C4-2B (cell line): Measurements from ENCODE around the gene CEP128.

Source experiments
- H3K27ac ChIP-seq: fragments of 450-650 bp; 2 replicates; pipeline ENCODE4 v1.5.1; 2017
- CTCF ChIP-seq: fragments of 450-650 bp; conservative IDR thresholded peaks from 2 replicates; pipeline ENCODE4 v1.5.1; 2017; ENCODE audit warnings: mild to moderate bottlenecking
- ZFX ChIP-seq: fragments of 450-650 bp; IDR thresholded peaks from 2 replicates; pipeline ENCODE4 v1.6.1; 2017

The CEP128 gene

GRCh38 chr14:80468331-80469122 lies 473.0 kb downstream of the CEP128 start:
- H3K27ac ChIP-seq, result no peak overlapping the region; the same call in 1 of the 2 replicates
- no peak for TF ChIP-seq ZFX
- TF ChIP-seq CTCF, result no peak

GRCh38 chr14:80465546-80466220 lies 475.9 kb downstream of the CEP128 start:
- no peak overlapping the region for H3K27ac ChIP-seq
- TF ChIP-seq ZFX, result no peak
- TF ChIP-seq CTCF, result no peak

DNA sequence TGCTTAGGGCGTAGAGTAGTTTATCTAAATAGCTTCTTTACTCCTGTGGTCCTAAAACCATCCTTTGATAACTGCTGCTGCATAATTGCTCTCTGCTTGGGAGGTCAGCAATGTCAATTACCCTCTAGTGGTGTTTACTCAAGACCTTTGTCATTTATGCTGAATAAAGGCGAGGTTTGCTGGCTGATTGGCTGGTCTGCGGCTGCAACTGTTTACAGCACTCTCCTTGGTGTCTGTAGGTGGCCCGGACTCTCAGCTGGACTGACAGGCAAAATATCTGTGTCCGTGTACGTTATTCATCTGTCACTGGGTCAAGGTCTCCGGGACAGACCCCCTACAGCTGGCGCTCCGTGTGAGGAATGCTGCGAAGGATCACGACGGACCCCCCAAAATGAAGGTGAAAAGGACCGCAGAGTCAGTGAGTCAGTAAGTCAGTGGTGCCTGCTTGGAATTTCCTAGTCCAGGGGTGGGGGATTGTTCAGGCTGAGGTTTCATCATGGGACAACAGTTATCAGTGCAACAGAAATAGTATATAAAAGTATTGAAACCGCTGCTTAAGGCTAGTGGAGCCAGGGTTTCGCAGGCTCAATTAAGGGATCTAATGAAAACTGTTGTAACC lies 476.9 kb downstream of the CEP128 start:
- TF ChIP-seq CTCF (no peak), ZFX (no peak)
- H3K27ac ChIP-seq, result no peak overlapping the region

DNA sequence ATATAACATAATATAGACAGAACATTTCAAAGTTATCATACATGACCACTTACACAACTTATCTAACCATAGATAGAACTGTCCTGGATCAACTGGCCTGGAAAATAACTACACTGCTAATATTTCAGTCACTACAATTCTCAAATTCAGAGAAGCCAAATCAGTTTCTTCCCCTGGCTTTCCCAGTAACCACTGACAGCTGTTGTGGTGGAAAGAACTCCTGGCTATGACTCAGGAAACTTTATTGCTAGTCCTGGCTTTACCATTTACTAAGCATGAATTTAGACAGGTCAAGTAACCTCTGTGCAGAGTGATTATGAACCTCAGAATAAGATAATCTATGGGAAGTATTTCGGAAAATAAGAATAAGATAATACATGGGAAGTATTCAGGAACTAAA lies 485.3 kb downstream of the CEP128 start:
- H3K27ac ChIP-seq, result no peak overlapping the region
- no peak for TF ChIP-seq ZFX
- no peak for TF ChIP-seq CTCF

- no peak overlapping the region for H3K27ac ChIP-seq
- no peak for TF ChIP-seq CTCF
- no peak for TF ChIP-seq ZFX
Observed at GRCh38 chr14:80455031-80455430, 486.5 kb downstream of the CEP128 start.

DNA sequence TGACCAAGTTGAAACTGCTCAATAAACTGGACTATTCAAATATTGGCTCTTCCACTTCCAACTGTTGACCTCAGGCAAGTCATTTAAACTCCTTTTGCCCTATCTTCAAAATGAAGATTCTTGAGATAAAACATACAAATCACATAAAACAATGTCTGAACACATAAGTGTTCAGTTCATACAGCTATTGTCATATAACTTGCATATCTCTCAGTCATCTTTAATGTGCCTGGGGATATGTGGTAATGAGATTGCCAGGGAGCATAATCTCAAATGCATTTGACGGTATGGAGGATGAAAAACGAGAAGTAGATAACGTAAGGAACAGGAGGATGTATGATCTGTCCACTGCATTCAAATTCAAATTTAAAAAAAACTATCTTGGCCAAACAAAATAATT lies 493.3 kb downstream of the CEP128 start:
- TF ChIP-seq ZFX (no peak), CTCF (no peak)
- no peak overlapping the region for H3K27ac ChIP-seq

- H3K27ac ChIP-seq, result no peak overlapping the region
- TF ChIP-seq CTCF (no peak), ZFX (no peak)
Observed at GRCh38 chr14:80447392-80447791, 494.1 kb downstream of the CEP128 start.
